Lung (tissue), 12 donors: ENCODE data around the gene STRIP1. TPM values are rescaled to one million over a fixed set of nuclear protein-coding genes. Genes with fewer than 3 reads are reported as not detected.
"Not testable (repeated sequence)": the region's sequence is repeated elsewhere in the genome, so short reads cannot be mapped to it uniquely, and the experiment has no call there.

Experiments
- ATAC-seq: fragments of 200-7000 bp; cut with Tn5 transposase; one replicate; pipeline ENCODE4 v1.9.1; 2020; ENCODE audit warnings: moderate number of reproducible peaks; ENCODE audit not compliant: insufficient read depth, low FRiP score
- DNase-seq, 3 donors: peaks; one replicate each; pipeline ENCODE4 v3.0.0-alpha.2; 2013 to 2017
- H3K27ac ChIP-seq, 2 donors: one replicate each; pipeline ENCODE4 v1.5.1; 2013; ENCODE audit warnings: mild to moderate bottlenecking in 2 of 2, moderate library complexity in 2 of 2, control low read depth in 1 of 2, inconsistent platforms in 1 of 2, low read depth in 1 of 2, low read length in 1 of 2
- H3K27me3 ChIP-seq, 3 donors: one replicate each; pipeline ENCODE4 v1.5.1; 2013; ENCODE audit warnings: low read length in 2 of 3; ENCODE audit not compliant: control insufficient read depth in 3 of 3, insufficient read depth in 3 of 3
- H3K36me3 ChIP-seq, 4 donors: one replicate each; pipeline ENCODE4 v1.5.1; 2013; ENCODE audit warnings: low read length in 4 of 4, mild to moderate bottlenecking in 1 of 4, moderate library complexity in 1 of 4; ENCODE audit not compliant: control insufficient read depth in 4 of 4, insufficient read depth in 4 of 4
- H3K4me1 ChIP-seq, 5 donors: one replicate each; pipeline ENCODE4 v1.5.1; 2013; ENCODE audit warnings: low read length in 5 of 5, mild to moderate bottlenecking in 2 of 5, moderate library complexity in 1 of 5; ENCODE audit not compliant: control insufficient read depth in 5 of 5, insufficient read depth in 5 of 5
- H3K4me3 ChIP-seq: one replicate; pipeline ENCODE4 v1.5.1; 2013; ENCODE audit warnings: mild to moderate bottlenecking, control low read depth, moderate library complexity
- H3K9ac ChIP-seq, 2 donors: one replicate each; pipeline ENCODE4 v1.5.1; 2013; ENCODE audit warnings: low read length in 2 of 2, control low read depth in 1 of 2; ENCODE audit not compliant: insufficient read depth in 1 of 2
- H3K9me3 ChIP-seq, 4 donors: one replicate each; pipeline ENCODE4 v1.5.1; 2013; ENCODE audit warnings: low read length in 3 of 4, mild to moderate bottlenecking in 1 of 4, moderate library complexity in 1 of 4; ENCODE audit not compliant: control insufficient read depth in 4 of 4, insufficient read depth in 3 of 4
- CTCF ChIP-seq: IDR thresholded peaks from 2 replicates; pipeline ENCODE4 v1.5.1; 2012; ENCODE audit warnings: mild to moderate bottlenecking; ENCODE audit errors: control extremely low read depth, extremely low read depth
- WGBS, 2 donors: extraction: QIAGEN DNeasy Blood & Tissue Kit; methylation state at CpG; one replicate each; pipeline ENCODE4 v1.1.7; 2013; 5-methylcytosine and 5-hydroxymethylcytosine counted together
- polyA plus RNA-seq, 2 donors: library from polyadenylated mRNA; stranded (reverse); fragments of 200-250 nt; gene quantifications; one replicate each; pipeline ENCODE4 v1.2.1, GENCODE V29; 2013
- total RNA-seq, 2 donors: library from RNA; depleted of rRNA in 1 of 2; stranded (reverse); fragments of >200 nt in 1 of 2; gene quantifications; one replicate each; pipeline ENCODE4 v1.2.1, GENCODE V29; 2014 to 2021
- donor health status: control.
- donor health status: control.
- donor health status: Bipolar disorder and iron deficiency.
- donor health status: healthy.
- donor health status: DM: yes; HTN: yes; CAD: no.

STRIP1 gene
- total and polyA plus RNA-seq, 4 donors, result 11.7 to 68.2 (median 28.5) TPM

GRCh38 chr1:110076789-110077500 is 42.5 kb downstream of the STRIP1 start:
- DNase-seq, result no peak
- Histone ChIP-seq H3K4me1 (no peaks in the 10 kb centered on the region), H3K4me3 (no peak overlapping the region), H3K9me3 (no peaks in the 10 kb centered on the region), H3K27me3 (peaks cover 0 to 42% (median 25%) of the 10 kb centered on the region in 3 donors), H3K27ac (no peak overlapping the region), H3K36me3 (no peaks in the 10 kb centered on the region), H3K9ac (no peak overlapping the region)
- WGBS, 2 donors, result 87 to 94% methylated on average over 3 of the region's 3 CpGs
- no peak for TF ChIP-seq CTCF
- no peak for ATAC-seq

- peaks cover 0 to 41% (median 29%) of the 10 kb centered on the region in 3 donors for H3K27me3 ChIP-seq
- not testable (repeated sequence) for H3K9ac ChIP-seq, H3K27ac ChIP-seq, H3K9me3 ChIP-seq, H3K4me3 ChIP-seq, H3K36me3 ChIP-seq, DNase-seq, ATAC-seq
- 96 to 98% methylated on average over 2 of the region's 2 CpGs for WGBS, 2 donors
- peaks cover 0 to 11% (median 0%) of the 10 kb centered on the region in 5 donors for H3K4me1 ChIP-seq
Observed at GRCh38 chr1:110079995-110080394, 45.6 kb downstream of the STRIP1 start.

- 93 to 94% methylated on average over 5 of the region's 5 CpGs for WGBS, 2 donors
- no peaks in the 10 kb centered on the region for H3K36me3 ChIP-seq
- H3K9me3 ChIP-seq, result no peaks in the 10 kb centered on the region
- no peak overlapping the region for H3K9ac ChIP-seq
- peaks cover 0 to 11% (median 0%) of the 10 kb centered on the region in 5 donors for H3K4me1 ChIP-seq
- TF ChIP-seq CTCF, result no peak
- peaks cover 0 to 50% (median 39%) of the 10 kb centered on the region in 3 donors for H3K27me3 ChIP-seq
- no peak overlapping the region for H3K4me3 ChIP-seq
- H3K27ac ChIP-seq, result no peak overlapping the region
- DNase-seq (no peak), ATAC-seq (no peak)
Observed at GRCh38 chr1:110081061-110081460, 46.6 kb downstream of the STRIP1 start.

GRCh38 chr1:110082477-110082876 is 48.1 kb downstream of the STRIP1 start:
- ATAC-seq, result no peak
- TF ChIP-seq CTCF, result no peak
- Histone ChIP-seq H3K4me3 (no peak overlapping the region), H3K27ac (no peak overlapping the region), H3K4me1 (peaks cover 0 to 11% (median 0%) of the 10 kb centered on the region in 5 donors), H3K9ac (no peak overlapping the region), H3K27me3 (peaks cover 0 to 60% (median 50%) of the 10 kb centered on the region in 3 donors), H3K9me3 (no peaks in the 10 kb centered on the region), H3K36me3 (no peaks in the 10 kb centered on the region)
- DNase-seq, result no peak
- WGBS, 2 donors, result 78 to 87% methylated on average over 5 of the region's 5 CpGs
